Measurements from ENCODE around the gene MSI1.
"Not testable (repeated sequence)": the region's sequence is repeated elsewhere in the genome, so short reads cannot be mapped to it uniquely, and the experiment has no call there.

The MSI1 gene

GRCh38 chr12:120353556-120354317 is 15.2 kb downstream of the MSI1 start:
- DNase-seq = no peak

- no peak for DNase-seq
Measured at GRCh38 chr12:120353136-120353535, 15.8 kb downstream of the MSI1 start.

GRCh38 chr12:120352117-120352516 is 16.8 kb downstream of the MSI1 start:
- DNase-seq = no peak

GRCh38 chr12:120350576-120351350 is 18.2 kb downstream of the MSI1 start:
- DNase-seq = peak; percentile 20 to 75

GRCh38 chr12:120347766-120348165 is 21.2 kb downstream of the MSI1 start:
- DNase-seq = no peak

- no peak for DNase-seq
Measured at GRCh38 chr12:120346681-120347080, 22.3 kb downstream of the MSI1 start.

GRCh38 chr12:120346031-120346430 is 22.9 kb downstream of the MSI1 start:
- no peak for DNase-seq

GRCh38 chr12:120343692-120344091 is 25.3 kb downstream of the MSI1 start:
- no peak for DNase-seq

- no peak for DNase-seq
Measured at GRCh38 chr12:120343039-120343537, 25.9 kb downstream of the MSI1 start.

- DNase-seq = no peak
Measured at GRCh38 chr12:120342175-120343038, 26.6 kb downstream of the MSI1 start.

- DNase-seq = no peak
Measured at GRCh38 chr12:120339256-120339655, 29.7 kb downstream of the MSI1 start.

GRCh38 chr12:120337730-120338129 is 31.2 kb downstream of the MSI1 start:
- DNase-seq = no peak

GRCh38 chr12:120336392-120336791 is 32.6 kb downstream of the MSI1 start:
- not testable (repeated sequence) for DNase-seq

- peak in 1 of 2 experiments; percentile 52 for DNase-seq
Measured at GRCh38 chr12:120335447-120335846, 33.5 kb downstream of the MSI1 start.

- DNase-seq = no peak
Measured at GRCh38 chr12:120332523-120332922, 36.4 kb downstream of the MSI1 start.

- no peak for DNase-seq
Measured at GRCh38 chr12:120332041-120332440, 36.9 kb downstream of the MSI1 start.

- no peak for DNase-seq
Measured at GRCh38 chr12:120331390-120331789, 37.6 kb downstream of the MSI1 start.

- no peak for DNase-seq
Measured at GRCh38 chr12:120328228-120328627, 40.7 kb downstream of the MSI1 start.

GRCh38 chr12:120327593-120327992 is 41.4 kb downstream of the MSI1 start, which contains the start of gene PLA2G1B:
Gene PLA2G1B (minus strand): TSS chr12:120327779. CDS start chr12:120327753, 26 bp downstream.
- DNase-seq = no peak

GRCh38 chr12:120324841-120325417 is 44.0 kb downstream of the MSI1 start:
- no peak for DNase-seq

- DNase-seq = no peak
Measured at GRCh38 chr12:120323772-120324171, 45.2 kb downstream of the MSI1 start.

GRCh38 chr12:120321382-120322202 is 47.4 kb downstream of the MSI1 start:
- DNase-seq = no peak
